Thymus (tissue), 11 donors: ENCODE measurements around the gene RENBP. TPM values are rescaled to one million over a fixed set of nuclear protein-coding genes. Genes with fewer than 3 reads are reported as not detected.
A peak's percentile ranks its signal among the peaks of the same experiment; 100 is the strongest.

ENCODE experiments used
- DNase-seq, 9 donors: peaks; one replicate each; pipeline ENCODE4 v3.0.0-alpha.2; 2013; ENCODE audit warnings: low spot score in 9 of 9, low read depth in 6 of 9, missing footprints in 1 of 9
- H3K27ac ChIP-seq, 2 donors: one replicate each; pipeline ENCODE4 v1.5.1; 2013; ENCODE audit warnings: control low read depth in 1 of 2, low read depth in 1 of 2, low read length in 1 of 2, mild to moderate bottlenecking in 1 of 2, moderate library complexity in 1 of 2
- H3K27me3 ChIP-seq, 2 donors: one replicate each; pipeline ENCODE4 v1.5.1; 2013; ENCODE audit warnings: low read length in 1 of 2; ENCODE audit not compliant: control insufficient read depth in 2 of 2, insufficient read depth in 1 of 2
- H3K36me3 ChIP-seq, 2 donors: one replicate each; pipeline ENCODE4 v1.5.1; 2013; ENCODE audit warnings: low read length in 1 of 2, mild to moderate bottlenecking in 1 of 2, moderate library complexity in 1 of 2; ENCODE audit not compliant: control insufficient read depth in 2 of 2, insufficient read depth in 2 of 2
- H3K4me1 ChIP-seq, 2 donors: one replicate each; pipeline ENCODE4 v1.5.1; 2013; ENCODE audit warnings: low read length in 2 of 2; ENCODE audit not compliant: control insufficient read depth in 2 of 2, insufficient read depth in 2 of 2
- H3K4me3 ChIP-seq, 2 donors: one replicate each; pipeline ENCODE4 v1.5.1; 2013; ENCODE audit warnings: low read length in 2 of 2, control low read depth in 1 of 2, mild to moderate bottlenecking in 1 of 2
- H3K9me3 ChIP-seq, 2 donors: one replicate each; pipeline ENCODE4 v1.5.1; 2013; ENCODE audit warnings: low read length in 1 of 2, mild to moderate bottlenecking in 1 of 2; ENCODE audit not compliant: control insufficient read depth in 2 of 2, insufficient read depth in 1 of 2
- WGBS: extraction: QIAGEN DNeasy Blood & Tissue Kit; methylation state at CpG from one replicate; pipeline ENCODE4 v1.1.7; 2013; 5-methylcytosine and 5-hydroxymethylcytosine counted together
- polyA plus RNA-seq: library from polyadenylated mRNA; stranded (reverse); fragments of 200-250 nt; gene quantifications from one replicate; pipeline ENCODE4 v1.2.3, GENCODE V29; 2013
- total RNA-seq: library from RNA; stranded (reverse); fragments of 120-200 nt; gene quantifications from one replicate; pipeline ENCODE4 v1.2.4, GENCODE V29; 2013
- donor health status: healthy.

The RENBP gene
- total and polyA plus RNA-seq, 2 donors, result 9.3 to 18.3 TPM

- H3K9me3 ChIP-seq, result no peaks in the 10 kb centered on the region
- H3K4me3 ChIP-seq, result no peak overlapping the region
- H3K27me3 ChIP-seq, result no peaks in the 10 kb centered on the region
- WGBS, result 94% methylated on average over 33 of the region's 33 CpGs
- DNase-seq, result no peak
- H3K4me1 ChIP-seq, result peaks cover 0 to 15% of the 10 kb centered on the region in 2 donors
- H3K27ac ChIP-seq, result no peak overlapping the region
- H3K36me3 ChIP-seq, result peaks cover 90 to 98% of the 10 kb centered on the region in 2 donors
Measured at GRCh38 chrX:153953892-153954557, 9.6 kb upstream of the RENBP start.

GRCh38 chrX:153953342-153953830 is 8.9 kb upstream of the RENBP start:
- 42% methylated on average over 33 of the region's 33 CpGs for WGBS
- peak overlapping the region in 1 of 2 donors; percentile 33 for H3K27ac ChIP-seq
- H3K4me1 ChIP-seq, result peaks cover 0 to 21% of the 10 kb centered on the region in 2 donors
- no peaks in the 10 kb centered on the region for H3K9me3 ChIP-seq
- DNase-seq, result peak in 2 of 9 donors; percentile 79 to 80
- no peak overlapping the region for H3K4me3 ChIP-seq
- H3K27me3 ChIP-seq, result no peaks in the 10 kb centered on the region
- H3K36me3 ChIP-seq, result peaks cover 85 to 97% of the 10 kb centered on the region in 2 donors

GRCh38 chrX:153952373-153953026 is 8.1 kb upstream of the RENBP start:
- H3K4me3 ChIP-seq, result no peak overlapping the region
- H3K4me1 ChIP-seq, result peaks cover 0 to 27% of the 10 kb centered on the region in 2 donors
- DNase-seq, result no peak
- no peaks in the 10 kb centered on the region for H3K9me3 ChIP-seq
- peaks cover 85 to 94% of the 10 kb centered on the region in 2 donors for H3K36me3 ChIP-seq
- H3K27me3 ChIP-seq, result no peaks in the 10 kb centered on the region
- H3K27ac ChIP-seq, result no peak overlapping the region
- WGBS, result 98% methylated on average over 32 of the region's 32 CpGs

- 98% methylated on average over 28 of the region's 28 CpGs for WGBS
- no peak overlapping the region for H3K4me3 ChIP-seq
- H3K4me1 ChIP-seq, result peaks cover 2 to 32% of the 10 kb centered on the region in 2 donors
- no peak overlapping the region for H3K27ac ChIP-seq
- no peaks in the 10 kb centered on the region for H3K27me3 ChIP-seq
- H3K36me3 ChIP-seq, result peaks cover 78 to 91% of the 10 kb centered on the region in 2 donors
- no peak for DNase-seq
- H3K9me3 ChIP-seq, result no peaks in the 10 kb centered on the region
Measured at GRCh38 chrX:153951683-153952372, 7.4 kb upstream of the RENBP start.

GRCh38 chrX:153950127-153950526 is 5.7 kb upstream of the RENBP start:
- H3K36me3 ChIP-seq, result peaks cover 61 to 74% of the 10 kb centered on the region in 2 donors
- 91% methylated on average over 19 of the region's 19 CpGs for WGBS
- H3K4me3 ChIP-seq, result no peak overlapping the region
- no peak overlapping the region for H3K27ac ChIP-seq
- H3K27me3 ChIP-seq, result no peaks in the 10 kb centered on the region
- H3K9me3 ChIP-seq, result no peaks in the 10 kb centered on the region
- DNase-seq, result no peak
- peaks cover 2 to 35% of the 10 kb centered on the region in 2 donors for H3K4me1 ChIP-seq

- Histone ChIP-seq H3K36me3 (peaks cover 51 to 64% of the 10 kb centered on the region in 2 donors), H3K27ac (peak overlapping the region; percentile 36 to 69), H3K27me3 (peaks cover 0 to 4% of the 10 kb centered on the region in 2 donors), H3K9me3 (no peaks in the 10 kb centered on the region), H3K4me1 (peaks cover 2 to 44% of the 10 kb centered on the region in 2 donors), H3K4me3 (no peak overlapping the region)
- 67% methylated on average over 30 of the region's 30 CpGs for WGBS
- DNase-seq, result peak in 1 of 9 donors; percentile 49
Measured at GRCh38 chrX:153948847-153949805, 4.7 kb upstream of the RENBP start.

GRCh38 chrX:153948002-153948466 is 3.6 kb upstream of the RENBP start:
- WGBS, result 96% methylated on average over 10 of the region's 10 CpGs
- Histone ChIP-seq H3K27ac (peak overlapping the region in 1 of 2 donors; percentile 50), H3K27me3 (peaks cover 0 to 13% of the 10 kb centered on the region in 2 donors), H3K4me1 (peaks cover 7 to 50% of the 10 kb centered on the region in 2 donors), H3K36me3 (peaks cover 44 to 53% of the 10 kb centered on the region in 2 donors), H3K4me3 (no peak overlapping the region), H3K9me3 (no peaks in the 10 kb centered on the region)
- DNase-seq, result no peak

- peaks cover 7 to 48% of the 10 kb centered on the region in 2 donors for H3K4me1 ChIP-seq
- H3K9me3 ChIP-seq, result no peaks in the 10 kb centered on the region
- WGBS, result 46% methylated on average over 19 of the region's 19 CpGs
- no peak overlapping the region for H3K4me3 ChIP-seq
- peak overlapping the region in 1 of 2 donors; percentile 50 for H3K27ac ChIP-seq
- peaks cover 0 to 19% of the 10 kb centered on the region in 2 donors for H3K27me3 ChIP-seq
- DNase-seq, result peak in 3 of 9 donors; percentile 70 to 86 (median 84)
- H3K36me3 ChIP-seq, result peaks cover 37 to 45% of the 10 kb centered on the region in 2 donors
Measured at GRCh38 chrX:153947009-153947769, 2.7 kb upstream of the RENBP start.
